HG03097 (cell line): ENCODE measurements around the gene STIM1.

ENCODE experiments used
- ATAC-seq: cut with Tn5 transposase; IDR thresholded peaks from one replicate; pipeline ENCODE4 v1.9.1; 2021; ENCODE audit not compliant: unreplicated experiment, low FRiP score

STIM1 gene

DNA sequence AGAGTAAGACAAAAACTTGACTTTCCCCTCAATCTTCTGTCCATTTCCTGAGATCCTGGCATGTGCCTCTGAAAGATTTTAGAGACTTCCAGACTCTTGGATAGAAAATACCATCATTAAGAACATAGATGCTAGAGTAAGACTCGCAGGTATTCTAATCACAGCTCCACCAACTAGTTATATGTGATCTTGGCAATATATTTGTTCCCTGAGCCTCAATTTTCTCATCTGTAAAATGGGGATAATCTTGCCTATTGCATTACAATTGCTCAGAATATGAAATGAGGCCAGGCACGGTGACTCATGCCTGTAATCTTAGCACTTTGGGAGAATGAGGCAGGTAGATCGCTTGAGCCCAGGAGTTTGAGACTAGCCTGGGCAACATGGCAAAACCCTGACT lies 25.4 kb upstream of the STIM1 start:
- ATAC-seq = no peak

DNA sequence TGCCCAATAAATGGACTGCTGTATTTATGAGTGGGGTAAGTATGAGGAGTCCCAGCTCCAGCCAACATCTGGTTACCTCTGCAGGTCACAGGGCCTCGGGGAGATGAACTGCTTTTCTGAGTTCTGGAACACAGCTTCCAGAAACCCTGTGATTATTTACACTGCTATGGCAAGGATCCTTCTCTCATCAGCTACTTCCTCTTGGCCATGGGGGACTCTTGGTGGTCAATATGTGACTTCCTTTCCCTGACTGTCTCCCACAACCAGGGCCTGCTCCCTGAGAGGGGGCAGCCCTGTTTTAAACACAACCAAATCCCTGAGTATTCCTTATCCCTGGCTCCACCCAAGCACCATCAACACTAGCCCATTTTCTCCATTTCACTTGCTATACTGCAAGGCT lies 24.7 kb upstream of the STIM1 start:
- ATAC-seq = no peak

DNA sequence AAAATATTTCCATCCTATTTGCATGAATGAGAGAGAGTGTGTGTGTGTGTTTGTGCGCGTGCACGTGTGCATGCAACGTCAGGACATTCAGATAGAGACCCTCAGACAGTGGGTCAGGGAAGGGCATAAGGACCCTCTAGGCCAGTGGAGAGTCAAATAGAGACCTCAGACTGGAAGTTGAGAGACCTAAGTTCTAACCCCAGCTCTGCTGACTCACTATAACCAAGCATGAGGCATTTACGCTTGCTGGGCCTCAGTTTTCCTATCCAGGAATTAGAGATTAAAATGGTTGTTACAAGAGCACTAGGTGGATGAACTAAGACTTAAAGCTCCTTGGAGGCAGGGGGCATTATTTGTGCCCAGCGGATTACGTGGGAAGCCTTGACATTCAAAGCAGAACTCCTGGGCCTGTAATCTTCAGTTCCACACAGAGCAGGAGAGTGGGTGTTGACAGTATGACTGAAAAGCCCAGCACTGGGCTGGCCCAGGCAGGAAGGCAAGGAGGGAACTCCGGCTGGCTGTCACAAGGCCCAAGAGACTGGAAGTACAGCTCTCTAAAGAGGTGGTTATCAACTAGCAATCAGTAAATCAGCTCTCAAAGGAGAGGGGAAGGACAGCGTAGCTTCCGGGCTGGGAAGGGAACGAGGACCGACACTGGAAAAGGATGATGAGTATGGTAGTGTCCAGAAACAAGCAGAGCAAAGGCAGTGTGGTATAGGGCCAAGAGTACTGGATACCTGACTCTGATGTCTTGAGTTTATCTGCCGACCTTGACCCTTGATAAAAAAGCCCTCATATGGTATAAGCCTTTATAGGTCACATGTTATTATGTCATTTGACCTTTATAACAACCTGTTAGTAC lies 23.9 kb upstream of the STIM1 start:
- ATAC-seq = no peak

DNA sequence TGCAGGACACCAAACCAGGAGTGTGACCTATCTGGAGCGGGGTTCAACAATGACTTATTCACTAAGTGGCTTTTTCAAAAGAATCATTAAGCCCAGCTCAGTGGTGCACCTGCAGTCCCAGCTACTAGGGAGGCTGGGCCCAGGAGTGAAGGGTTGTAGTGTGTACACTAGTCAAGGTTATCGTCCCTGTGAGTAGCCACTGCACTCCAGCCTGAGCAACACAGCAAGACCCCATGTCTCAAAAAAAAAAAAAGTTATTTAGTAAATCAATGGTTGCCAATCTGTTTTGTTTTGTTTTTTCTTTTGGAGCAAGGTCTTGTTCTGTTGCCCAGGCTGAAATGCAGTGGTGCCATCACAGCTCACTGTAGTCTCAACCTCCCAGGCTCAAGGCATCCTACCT lies 22.6 kb upstream of the STIM1 start:
- no peak for ATAC-seq

DNA sequence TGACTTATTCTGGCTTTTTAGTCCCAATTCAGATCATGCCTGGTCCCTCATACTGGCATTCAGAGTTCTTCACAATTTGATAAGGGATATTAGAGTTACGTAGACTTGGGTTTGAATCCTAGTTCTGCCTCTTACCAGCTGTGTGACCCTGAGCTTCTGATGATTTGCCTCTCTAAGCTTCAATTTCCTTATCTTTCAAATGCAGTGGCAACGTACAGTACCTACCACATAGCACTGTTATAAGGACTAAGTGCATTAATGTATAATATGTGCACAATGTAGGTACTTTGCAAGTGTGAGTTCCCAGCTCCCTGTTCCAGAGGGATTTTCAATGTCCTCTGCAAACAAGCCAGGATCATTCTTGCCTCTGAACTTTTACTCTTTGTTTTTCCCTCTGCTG lies 22.0 kb upstream of the STIM1 start:
- no peak for ATAC-seq

DNA sequence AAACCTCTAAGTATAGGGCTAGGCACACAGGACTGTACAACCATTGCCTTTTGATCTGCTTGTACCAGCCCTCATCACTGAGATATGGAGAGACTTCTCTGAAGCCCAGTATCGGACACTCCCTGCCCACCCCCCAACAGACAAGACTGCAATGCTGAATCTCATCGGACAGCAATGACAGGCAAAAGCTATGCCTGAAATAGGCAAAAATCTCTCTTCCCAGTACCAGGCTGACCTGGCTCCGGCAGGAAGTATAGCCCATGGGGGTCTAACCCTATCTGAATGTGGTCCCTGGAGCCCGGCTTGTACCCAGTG lies 21.2 kb upstream of the STIM1 start:
- ATAC-seq = no peak

DNA sequence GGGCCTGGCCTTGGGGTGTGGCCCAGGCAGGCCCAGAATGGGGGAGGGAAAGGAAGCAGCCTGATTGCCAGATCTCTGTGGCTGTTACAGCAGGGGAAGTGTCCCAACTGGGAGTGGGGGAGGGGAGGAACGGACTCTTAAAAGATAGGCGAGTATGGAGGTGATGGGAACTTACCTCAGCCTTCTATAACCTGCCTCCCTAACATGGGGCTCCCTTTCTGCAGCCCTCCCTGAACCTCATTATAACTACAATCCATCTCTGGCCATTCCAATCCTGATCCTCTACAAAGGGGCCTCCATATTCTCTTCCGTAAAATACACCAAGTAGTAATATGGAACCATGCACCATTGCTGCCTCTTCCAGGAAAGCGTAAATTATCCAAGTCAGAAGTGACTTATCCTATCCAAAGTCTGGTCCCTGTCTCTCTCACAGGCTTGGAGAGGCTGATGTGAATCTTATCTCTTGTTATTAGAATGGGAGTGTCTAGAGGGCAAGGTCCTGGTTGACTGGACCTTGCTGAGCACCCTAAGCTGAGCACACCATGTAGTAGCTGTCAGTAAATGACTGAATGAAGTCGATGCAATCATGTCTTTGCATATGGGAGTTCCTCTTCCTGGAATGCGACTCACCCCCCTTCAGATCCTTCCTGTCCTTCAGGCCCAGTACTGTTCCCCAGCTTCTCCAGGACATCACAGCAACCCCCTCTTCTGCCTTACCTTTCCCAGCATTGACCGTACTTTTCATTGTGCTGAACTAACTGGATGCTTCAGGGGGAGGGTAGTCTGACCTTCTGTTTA lies 20.6 kb upstream of the STIM1 start:
- no peak for ATAC-seq

DNA sequence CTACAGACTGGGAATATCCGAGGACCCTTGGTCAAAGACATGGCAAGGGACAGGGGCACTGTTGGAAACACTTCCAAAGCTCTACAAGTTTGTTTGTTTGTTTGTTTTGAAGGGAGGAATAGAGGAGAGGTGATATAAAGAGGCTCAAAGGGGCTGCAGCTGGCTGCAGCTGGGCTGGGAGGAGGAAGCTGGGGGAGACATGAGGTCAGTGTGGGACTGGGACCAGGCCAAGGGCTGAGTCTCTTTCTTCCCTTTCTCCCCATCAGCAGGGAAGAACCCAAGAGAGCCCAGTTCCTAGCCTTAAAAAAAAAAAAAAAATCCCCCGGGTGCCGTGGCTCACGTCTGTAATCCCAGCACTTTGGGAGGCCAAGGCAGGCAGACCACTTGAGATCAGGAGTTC lies 19.7 kb upstream of the STIM1 start:
- ATAC-seq = no peak

DNA sequence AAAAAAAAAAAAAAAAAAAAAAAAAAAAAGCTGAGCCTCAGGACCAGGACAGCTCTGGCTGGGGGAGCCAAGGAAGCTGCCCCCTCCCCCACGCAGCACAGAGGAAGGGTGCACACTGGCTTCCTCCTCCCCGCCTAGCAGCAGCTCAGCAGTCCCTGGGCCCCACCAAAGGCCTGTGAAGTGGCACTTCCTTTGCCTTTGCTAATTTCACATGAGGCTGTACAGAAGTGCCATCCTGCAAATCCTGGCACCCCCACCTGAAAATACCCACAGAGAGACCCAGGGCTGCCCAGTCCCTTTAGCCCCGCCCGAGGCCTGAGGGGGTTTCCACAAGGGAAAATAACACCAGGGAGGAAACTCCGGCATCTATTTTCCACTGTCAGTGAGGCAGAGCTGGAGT lies 18.6 kb upstream of the STIM1 start:
- no peak for ATAC-seq

DNA sequence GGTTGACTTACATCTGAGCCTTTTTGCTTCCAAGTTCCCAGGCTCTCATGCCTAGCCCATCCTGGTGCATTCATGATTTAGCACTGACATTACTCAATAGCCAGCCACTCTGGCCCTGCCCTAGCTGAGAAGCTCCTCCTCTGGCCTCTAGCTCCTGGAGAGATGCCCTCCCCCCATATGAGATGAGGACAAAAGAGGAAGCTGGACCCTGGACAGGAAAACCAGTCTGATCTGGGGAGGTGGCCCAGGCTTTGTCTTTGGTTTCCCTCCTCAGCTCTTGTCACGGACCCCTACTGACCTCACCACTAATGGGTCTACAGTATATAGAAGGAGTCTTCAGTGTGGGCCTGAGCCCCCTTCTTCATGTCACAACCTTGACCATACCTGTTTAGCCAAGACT lies 17.7 kb upstream of the STIM1 start:
- ATAC-seq = no peak

DNA sequence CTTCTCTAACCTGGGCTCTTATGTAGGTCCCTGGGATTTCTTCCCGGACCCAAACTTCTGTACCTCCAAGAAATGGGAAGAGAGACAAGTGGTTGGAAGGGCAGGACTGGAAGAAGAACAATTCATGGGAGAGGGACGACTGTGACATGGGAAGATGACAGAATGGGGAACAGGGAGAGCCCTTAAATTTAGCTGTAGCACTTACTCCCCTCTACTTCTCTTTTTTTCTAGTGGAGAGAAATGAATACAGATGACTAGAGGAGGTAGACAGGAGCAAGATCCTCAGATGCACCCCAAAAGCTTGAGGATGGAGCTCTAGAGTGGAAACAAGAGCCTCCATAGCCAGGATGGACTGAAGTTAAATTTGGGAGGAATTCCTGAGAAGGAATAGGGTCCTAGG lies 17.0 kb upstream of the STIM1 start:
- ATAC-seq = no peak

DNA sequence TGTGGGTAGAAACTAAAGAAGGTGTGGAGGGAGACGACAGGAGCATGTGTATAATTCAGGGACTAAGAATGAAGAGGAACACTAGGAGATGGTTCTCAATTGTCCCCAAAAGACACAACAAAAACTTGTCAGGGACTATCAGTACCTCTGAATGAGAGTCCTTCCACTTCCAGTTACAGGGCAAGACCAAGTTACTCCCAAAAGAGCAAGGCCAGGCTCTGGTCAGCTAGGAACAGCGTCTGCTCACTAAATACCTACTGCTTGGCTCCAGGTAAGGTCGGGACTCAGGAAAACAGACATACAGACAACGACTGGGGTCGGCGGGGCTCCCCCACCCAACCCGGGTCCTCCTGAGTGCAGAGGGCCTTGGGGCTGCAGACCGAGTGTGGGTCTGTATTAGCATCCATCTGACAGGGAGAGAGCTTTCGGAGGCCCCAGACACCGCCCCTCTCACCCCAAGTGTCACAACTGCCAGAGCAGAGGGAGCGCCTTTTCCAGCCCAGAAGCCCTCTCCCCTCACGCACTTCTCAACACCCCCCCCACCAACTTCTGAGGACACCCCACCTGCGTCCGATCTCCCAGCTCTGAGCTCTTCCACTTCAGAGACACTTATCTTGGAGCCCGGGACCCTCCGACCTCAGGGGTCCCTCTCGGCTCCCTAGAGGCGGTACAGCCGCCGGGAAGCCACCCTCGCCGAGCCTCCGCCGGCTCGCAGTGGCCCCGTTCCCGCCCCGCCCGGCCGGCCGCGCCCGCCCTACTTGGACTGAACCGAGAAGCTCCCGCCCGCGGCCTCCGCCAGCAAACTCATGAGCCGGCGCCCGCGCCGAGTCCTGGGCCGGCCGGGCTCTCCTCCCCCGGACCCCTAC lies 15.2 kb upstream of the STIM1 start:
- no peak for ATAC-seq

DNA sequence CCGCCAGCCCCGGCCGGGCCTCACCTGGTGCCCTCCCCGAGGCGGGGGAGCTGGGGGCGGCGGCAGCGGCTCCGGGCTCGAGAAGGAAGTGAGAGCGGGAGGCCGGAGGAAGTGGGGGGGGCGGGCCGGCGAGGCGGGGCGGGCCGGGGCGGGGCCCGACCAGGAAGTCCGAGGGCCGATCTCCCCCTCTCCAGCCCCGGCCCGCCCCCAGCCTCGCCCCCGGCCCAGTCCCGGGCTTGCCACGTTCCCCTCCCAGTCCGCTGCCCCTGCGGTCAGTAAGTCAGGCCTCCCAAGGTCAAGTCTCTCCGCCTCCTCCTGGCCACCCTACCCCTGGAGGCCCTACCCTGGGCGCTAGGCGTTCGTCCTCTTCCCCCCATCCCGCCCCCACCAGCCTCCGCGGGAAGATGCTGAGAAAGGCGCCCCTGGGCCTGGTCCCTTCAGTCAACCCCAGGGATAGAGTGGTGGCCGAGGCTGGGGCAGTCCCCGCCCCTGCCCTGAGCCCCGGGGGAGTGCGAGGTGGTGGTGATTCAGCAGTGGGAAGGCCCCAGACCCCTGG lies 14.5 kb upstream of the STIM1 start, which contains the start of gene RHOG:
Gene RHOG, minus strand, starts transcription at position 90 of the 556 bp plus-strand sequence. CDS start 12,821 bp downstream, outside the sequence.
- ATAC-seq = peak; percentile 32

DNA sequence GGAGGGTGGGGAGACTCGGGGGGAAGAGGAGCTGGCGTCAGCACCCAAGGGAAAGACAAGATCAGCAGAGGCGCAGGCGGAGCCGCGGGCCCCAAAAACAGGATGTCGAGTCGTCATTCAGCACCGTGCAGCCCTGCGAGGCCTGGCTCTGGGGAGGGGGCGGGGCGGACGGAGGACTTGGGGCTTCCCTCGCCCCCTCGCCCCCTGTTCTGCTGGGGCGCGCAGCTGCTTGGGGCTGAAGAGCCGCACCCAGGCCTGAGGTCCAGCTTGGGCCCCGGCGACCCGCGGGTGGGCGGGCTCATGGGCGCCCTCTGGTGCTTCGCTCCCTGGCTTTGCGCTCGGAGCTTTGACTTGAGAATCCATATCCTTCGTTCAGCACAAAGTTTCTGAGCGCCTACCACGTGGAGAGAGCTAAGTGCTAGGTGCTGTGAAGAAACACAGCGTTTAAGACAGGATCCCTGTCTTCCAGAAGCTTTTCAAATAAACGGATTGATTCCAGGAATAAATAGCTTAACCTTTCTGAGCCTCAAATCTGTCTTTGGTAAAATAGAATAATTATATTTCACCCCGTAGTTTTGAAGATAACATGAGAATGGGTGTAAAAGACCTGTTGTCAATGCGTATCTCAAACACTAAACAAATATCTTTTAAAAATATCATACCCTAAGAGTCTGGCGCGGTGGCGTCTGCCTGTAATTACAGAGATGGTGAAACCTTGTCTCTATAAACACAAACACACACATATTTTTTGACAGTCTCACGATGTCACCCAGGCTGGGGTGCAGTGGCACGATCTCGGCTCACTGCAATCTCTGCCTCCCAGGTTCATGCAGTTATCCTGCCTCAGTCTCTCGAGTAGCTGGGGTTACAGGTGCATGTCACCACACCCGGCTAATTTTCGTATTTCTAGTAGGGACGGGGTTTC lies 13.8 kb upstream of the STIM1 start:
- peak; percentile 51 for ATAC-seq

DNA sequence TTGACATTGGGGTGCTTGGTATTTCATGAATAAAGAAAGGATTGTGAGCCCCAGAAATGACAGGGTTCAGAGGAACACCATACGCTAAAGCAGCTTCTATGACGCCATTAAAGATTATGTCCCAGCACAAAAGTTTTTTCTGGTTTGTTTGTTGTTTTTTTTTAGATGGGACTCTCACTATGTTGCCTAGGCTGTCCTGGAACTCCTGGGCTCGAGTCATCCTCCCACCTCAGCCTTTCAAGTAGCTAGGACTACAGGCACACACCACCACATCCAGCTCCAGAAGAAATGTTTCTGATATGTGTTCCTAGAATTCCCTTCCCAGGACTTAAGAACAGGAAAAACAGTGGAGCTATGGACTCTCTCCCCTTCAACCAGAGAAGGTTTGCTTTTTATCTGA lies 12.1 kb upstream of the STIM1 start:
- ATAC-seq = no peak

DNA sequence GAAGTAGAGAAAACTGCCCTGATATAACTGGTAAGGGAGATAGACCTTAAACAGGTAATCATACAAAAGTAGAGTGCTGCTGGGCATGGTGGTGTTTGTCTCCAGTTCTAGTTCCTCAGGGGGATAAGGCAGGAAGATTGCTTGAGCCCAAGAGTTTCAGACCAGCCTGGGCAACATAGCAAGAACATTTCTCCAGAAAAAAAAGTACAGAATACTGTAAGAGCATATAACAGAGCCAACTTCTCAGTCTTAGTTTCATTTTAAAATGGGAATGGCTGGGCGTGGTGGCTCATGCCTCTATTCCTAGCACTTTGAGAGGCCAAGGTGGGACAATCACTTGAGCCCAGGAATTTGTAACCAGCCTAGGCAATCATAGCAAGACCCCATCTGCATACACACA lies 10.2 kb upstream of the STIM1 start:
- no peak for ATAC-seq

DNA sequence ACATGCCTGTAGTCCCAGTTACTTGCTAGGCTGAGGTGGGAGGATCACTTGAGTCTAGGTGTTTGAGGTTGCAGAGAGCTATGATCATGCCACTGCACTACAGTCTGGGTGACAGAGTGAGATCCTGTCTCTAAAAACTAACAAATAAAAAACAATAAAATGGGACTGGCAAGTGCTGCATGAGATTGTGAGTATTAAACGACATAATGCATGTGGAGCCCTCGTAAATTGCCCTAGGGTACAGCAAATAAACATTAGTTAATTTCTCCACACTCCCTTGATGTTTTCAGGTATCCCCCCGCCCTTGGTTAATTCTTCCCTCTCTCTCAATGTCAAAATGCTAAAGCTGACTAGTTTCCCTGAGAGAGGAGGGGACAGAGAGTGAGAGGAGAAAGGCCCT lies 9.8 kb upstream of the STIM1 start:
- ATAC-seq = no peak

DNA sequence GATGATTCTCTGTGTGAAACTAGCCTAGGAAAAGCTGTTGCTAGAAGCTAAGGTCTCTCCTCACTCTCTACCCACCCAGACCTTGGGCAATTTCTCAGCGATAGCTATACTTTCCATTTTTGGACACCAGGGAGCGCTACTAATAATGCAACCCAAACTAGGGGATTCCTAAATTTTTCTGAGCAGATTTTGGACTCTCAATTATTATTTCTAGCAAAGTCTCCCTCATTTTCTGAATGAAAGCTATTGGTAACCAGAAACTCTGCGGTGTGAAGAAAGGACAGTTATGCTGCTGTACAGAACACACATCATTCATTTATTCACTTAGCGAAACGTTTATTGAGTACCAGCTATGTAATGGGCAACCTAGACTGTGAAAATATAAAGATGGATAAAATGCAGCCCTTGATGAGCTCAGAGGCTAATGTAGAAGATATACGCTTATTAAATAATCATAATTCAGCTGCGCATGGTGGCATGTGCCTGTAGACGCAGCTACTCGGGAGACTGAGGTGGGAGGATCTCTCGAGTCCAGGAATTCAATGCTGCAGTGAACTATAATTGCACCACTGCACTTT lies 6.1 kb upstream of the STIM1 start:
- no peak for ATAC-seq

DNA sequence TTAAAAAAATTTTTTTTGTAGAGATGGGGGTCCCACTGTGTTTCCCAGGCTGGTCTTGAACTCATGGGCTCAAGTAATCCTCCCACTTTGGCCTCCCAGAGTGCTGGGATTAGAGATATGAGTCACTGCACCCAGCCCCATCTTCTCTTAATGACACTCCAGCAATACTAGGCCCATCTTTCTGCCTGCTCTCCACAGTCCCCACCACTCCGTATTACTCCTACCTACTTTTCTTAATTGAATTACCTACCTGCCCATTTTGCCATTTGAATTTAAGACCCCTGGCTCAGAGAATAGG lies 2.0 kb upstream of the STIM1 start:
- no peak for ATAC-seq
